ENCODE measurements around the gene FAM117A.

DNA sequence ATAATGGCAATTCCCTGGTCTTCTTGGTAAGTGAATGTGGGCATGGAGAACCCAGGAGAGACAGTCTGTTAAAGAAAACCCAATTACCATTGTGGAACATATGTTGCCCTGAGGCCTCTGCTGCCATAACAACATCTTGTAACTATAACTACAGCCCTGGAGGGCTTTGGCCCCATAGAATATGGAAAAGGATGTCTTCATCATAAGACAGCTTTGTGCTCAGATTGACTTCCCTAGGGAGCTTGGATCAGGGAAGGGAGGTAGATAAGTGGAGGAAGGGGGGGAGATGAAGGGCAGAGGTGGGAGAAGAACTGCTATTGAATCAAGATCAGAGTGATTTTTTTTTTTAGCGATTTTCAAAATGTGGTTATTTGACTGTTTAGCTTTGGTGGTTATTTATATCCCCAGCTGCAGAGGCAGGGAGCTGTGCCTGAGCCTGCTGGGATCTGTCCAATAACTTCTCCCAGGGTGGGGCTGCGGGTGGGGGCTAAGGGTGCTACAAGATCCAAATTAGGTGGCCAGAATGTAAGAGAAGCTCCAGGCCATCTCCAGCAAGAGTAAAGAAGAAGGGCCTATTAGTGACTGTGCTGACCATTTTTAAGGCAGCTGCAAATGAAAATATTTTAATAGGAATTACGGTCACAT lies 19.3 kb upstream of the FAM117A start:
- TF ChIP-seq, protein P1, sequence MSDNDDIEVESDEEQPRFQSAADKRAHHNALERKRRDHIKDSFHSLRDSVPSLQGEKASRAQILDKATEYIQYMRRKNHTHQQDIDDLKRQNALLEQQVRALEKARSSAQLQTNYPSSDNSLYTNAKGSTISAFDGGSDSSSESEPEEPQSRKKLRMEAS (IDR thresholded peaks at IDR 0.05): no peak
- TF ChIP-seq YY1 (IDR thresholded peaks at IDR 0.05; ENCODE audit: low read depth) (no peak), EP300 (IDR thresholded peaks at IDR 0.05; ENCODE audit: borderline replicate concordance) (no peak), RAD21 (IDR thresholded peaks at IDR 0.05; ENCODE audit: low read depth) (no peak), TAF1 (IDR thresholded peaks at IDR 0.05; ENCODE audit: low read depth) (no peak), CREB1 (IDR thresholded peaks at IDR 0.05; ENCODE audit: low read depth) (no peak)
